Panc1 (cell line): ENCODE results near the gene EML1. TPM values are rescaled to one million over a fixed set of nuclear protein-coding genes. Genes with fewer than 3 reads are reported as not detected.

Experiments
- ATAC-seq: fragments of 200-7000 bp; cut with Tn5 transposase; 2 replicates; pipeline ENCODE4 v1.9.1; 2020; ENCODE audit warnings: mild to moderate bottlenecking, moderate library complexity
- BruUV-seq: library from RNA; stranded (reverse); fragments of 400-500 nt; replicated peaks from 2 replicates; lab custom pipeline; 2021; lab: Mats Ljungman, UMichigan
- CTCF ChIA-PET: fragments of 300-600 bp; sonication (Branson Sonifier 250); formaldehyde crosslinking; loops from one replicate; lab custom pipeline; 2022; ENCODE audit warnings: antibody characterized with exemption; lab: Charles Lee
- POLR2A ChIA-PET: fragments of 300-600 bp; sonication (Branson Sonifier 250); formaldehyde crosslinking; loops from one replicate; lab custom pipeline; 2022; ENCODE audit warnings: antibody characterized with exemption; lab: Charles Lee
- DNase-seq: peaks from one replicate; pipeline ENCODE4 v3.0.0-alpha.2; 2010; ENCODE audit warnings: low read depth, low spot score
- H3K27ac ChIP-seq: 2 replicates; pipeline ENCODE4 v1.5.1; 2011; ENCODE audit warnings: mild to moderate bottlenecking, low read length, inconsistent platforms
- H3K27me3 ChIP-seq: fragments of 200-500 bp; sonication (Bioruptor generic); 2 replicates; pipeline ENCODE4 v1.6.0; 2014; ENCODE audit warnings: low read length, inconsistent platforms; ENCODE audit not compliant: control insufficient read depth, insufficient read depth
- H3K36me3 ChIP-seq: fragments of 200-500 bp; sonication (Bioruptor generic); 2 replicates; pipeline ENCODE4 v1.5.1; 2014; ENCODE audit warnings: inconsistent platforms, mild to moderate bottlenecking, low read length, moderate library complexity; ENCODE audit not compliant: control insufficient read depth, insufficient read depth
- H3K4me1 ChIP-seq: 2 replicates; pipeline ENCODE4 v1.5.1; 2011; ENCODE audit warnings: inconsistent platforms, mild to moderate bottlenecking, low read length, moderate library complexity; ENCODE audit not compliant: control insufficient read depth, insufficient read depth
- H3K4me3 ChIP-seq, 2 experiments: 2 replicates each; pipeline ENCODE4 v1.5.1; 2011 to 2012; ENCODE audit warnings: low read depth in 2 of 2, low read length in 2 of 2, mild to moderate bottlenecking in 2 of 2, inconsistent platforms in 1 of 2, moderate library complexity in 1 of 2
- H3K9me3 ChIP-seq: fragments of 200-500 bp; sonication (Bioruptor generic); 2 replicates; pipeline ENCODE4 v1.5.1; 2014; ENCODE audit warnings: low read depth, mild to moderate bottlenecking, inconsistent platforms, low read length, moderate library complexity; ENCODE audit not compliant: control insufficient read depth, insufficient read depth
- CTCF ChIP-seq: fragments of 450-650 bp; IDR thresholded peaks from 2 replicates; pipeline ENCODE4 v1.5.1; 2017; ENCODE audit warnings: mild to moderate bottlenecking
- POLR2AphosphoS5 ChIP-seq: IDR thresholded peaks from 2 replicates; pipeline ENCODE4 v1.6.1; 2012; ENCODE audit warnings: mild to moderate bottlenecking, low read depth, low read length, moderate library complexity
- REST ChIP-seq, 2 experiments: IDR thresholded peaks; 2 replicates each; pipeline ENCODE4 v1.6.1; 2011 to 2012; ENCODE audit warnings: low read depth in 2 of 2, control low read depth in 1 of 2, low read length in 1 of 2, mild to moderate bottlenecking in 1 of 2, moderate library complexity in 1 of 2; ENCODE audit not compliant: insufficient read depth in 1 of 2
- SIN3A ChIP-seq: IDR thresholded peaks from 2 replicates; pipeline ENCODE4 v1.6.1; 2012; ENCODE audit warnings: low read depth, mild to moderate bottlenecking, low read length, moderate library complexity, borderline replicate concordance; ENCODE audit not compliant: insufficient read depth
- TCF7L2 ChIP-seq: IDR thresholded peaks from 2 replicates; pipeline ENCODE4 v1.6.1; 2011; ENCODE audit warnings: mild to moderate bottlenecking, low read depth, low read length, inconsistent platforms
- in situ Hi-C: cut with HindIII; loops from 2 replicates; pipeline ENCODE4 v1.10.0; 2016; ENCODE audit warnings: low sequenced_read_pairs, low pct_unique_long_range_greater_than_20kb
- intact Hi-C: fragments of 100-400 bp; cut with micrococcal nuclease; formaldehyde crosslinking; loops from one replicate; pipeline ENCODE4 v1.10.0; 2022; ENCODE audit not compliant: unreplicated experiment
- total RNA-seq: library from RNA; stranded (reverse); gene quantifications from one replicate; pipeline ENCODE4 v1.2.1, GENCODE V29; 2021; ENCODE audit not compliant: unreplicated experiment

EML1 gene
- total RNA-seq, 1 experiment from 2014 or later = 35.3 TPM

- ChIA-PET POLR2A (no interaction called here), CTCF (no interaction called here)
- in situ Hi-C loops (no loop called here), intact Hi-C loops (no loop called here)
- no TSS peak for BruUV-seq
- Histone ChIP-seq H3K27me3 (no peaks in the 10 kb centered on the region), H3K9me3 (no peaks in the 10 kb centered on the region), H3K4me3 (no peak overlapping the region), H3K4me1 (peaks cover 16% of the 10 kb centered on the region), H3K27ac (no peak overlapping the region), H3K36me3 (no peaks in the 10 kb centered on the region)
- ATAC-seq (no peak), DNase-seq (no peak)
- TF ChIP-seq CTCF (no peak), POLR2AphosphoS5 (no peak), SIN3A (no peak), REST (IDR thresholded peaks at IDR 0.05; ENCODE audit: insufficient read depth in 1 of 2, low read depth in 2 of 2, low read length in 1 of 2) (no peak), TCF7L2 (no peak)
These were observed 24.8 kb upstream of the EML1 start for GRCh38 chr14:99768381-99768780.

GRCh38 chr14:99769123-99769522 is 24.1 kb upstream of the EML1 start:
- Histone ChIP-seq H3K27me3 (no peaks in the 10 kb centered on the region), H3K4me1 (peaks cover 17% of the 10 kb centered on the region), H3K27ac (no peak overlapping the region), H3K4me3 (no peak overlapping the region), H3K36me3 (no peaks in the 10 kb centered on the region), H3K9me3 (no peaks in the 10 kb centered on the region)
- CTCF ChIA-PET = no interaction called here
- TF ChIP-seq POLR2AphosphoS5 = no peak
- no peak for TF ChIP-seq REST (IDR thresholded peaks at IDR 0.05; ENCODE audit: insufficient read depth in 1 of 2, low read depth in 2 of 2, low read length in 1 of 2)
- TF ChIP-seq CTCF = no peak
- TF ChIP-seq SIN3A = no peak
- no peak for TF ChIP-seq TCF7L2
- no TSS peak for BruUV-seq
- in situ Hi-C loops (no loop called here), intact Hi-C loops (no loop called here)
- POLR2A ChIA-PET = no interaction called here
- DNase-seq = no peak
- no peak for ATAC-seq
